HepG2 (cell line): ENCODE data around the gene KIF5B. TPM values are rescaled to one million over a fixed set of nuclear protein-coding genes. Genes with fewer than 3 reads are reported as not detected.
A peak's percentile ranks its signal among the peaks of the same experiment; 100 is the strongest.

ENCODE experiments used
- ATAC-seq: fragments of 200-7000 bp; cut with Tn5 transposase; 3 replicates; pipeline ENCODE4 v1.9.1; 2020; ENCODE audit warnings: mild to moderate bottlenecking, moderate library complexity
- BruUV-seq: library from RNA; stranded (reverse); fragments of 400-500 nt; replicated peaks from 2 replicates; lab custom pipeline; 2021; lab: Mats Ljungman, UMichigan
- CTCF ChIA-PET: fragments of 300-600 bp; formaldehyde crosslinking; extraction: SDS; loops from one replicate; lab custom pipeline; 2021; ENCODE audit warnings: low total read pairs, inconsistent platforms, low intra/inter-chr PET ratio; lab: Yijun Ruan, JAX
- POLR2A ChIA-PET: fragments of 350-600 bp; sonication (Branson Sonifier 250); formaldehyde crosslinking; loops from one replicate; lab custom pipeline; 2020; ENCODE audit warnings: antibody characterized with exemption, inconsistent platforms; lab: Yijun Ruan, JAX
- DNase-seq: peaks from one replicate; pipeline ENCODE4 v3.0.0-alpha.2; 2015; ENCODE audit warnings: low spot score
- FAIRE-seq: peaks from 3 replicates; lab custom pipeline; 2011; peaks lifted over from hg19 to GRCh38; lab: Jason Lieb, UNC
- H2AFZ ChIP-seq: one replicate; pipeline ENCODE4 v1.6.1; 2011; ENCODE audit warnings: low read length, inconsistent platforms
- H3K27ac ChIP-seq: fragments of 300-600 bp; 3 replicates; pipeline ENCODE4 v1.8.0; 2011; ENCODE audit warnings: mixed run types, mild to moderate bottlenecking, mixed read lengths, low read length, inconsistent platforms; ENCODE audit not compliant: insufficient read depth; ENCODE audit errors: extremely low read length
- H3K27me3 ChIP-seq, 2 experiments: fragments of 200-600 bp in 1 of 2; 2 replicates in 1 of 2; 3 replicates in 1 of 2; pipeline versions ENCODE4 v1.6.0 to v1.8.0; 2011; ENCODE audit warnings: low read length in 2 of 2, mild to moderate bottlenecking in 2 of 2, moderate library complexity in 2 of 2, inconsistent platforms in 1 of 2; ENCODE audit not compliant: insufficient read depth in 2 of 2, control insufficient read depth in 1 of 2
- H3K36me3 ChIP-seq, 2 experiments: fragments of 200-600 bp in 1 of 2; replicated peaks in 1 of 2; 2 replicates in 1 of 2; 3 replicates in 1 of 2; pipeline versions ENCODE4 v1.5.1 to v1.8.0; 2011; ENCODE audit warnings: low read length in 2 of 2, inconsistent platforms in 1 of 2; ENCODE audit not compliant: insufficient read depth in 2 of 2, control insufficient read depth in 1 of 2
- H3K4me1 ChIP-seq: 2 replicates; pipeline ENCODE4 v1.5.1; 2012; ENCODE audit warnings: low read length, inconsistent platforms; ENCODE audit not compliant: insufficient read depth
- H3K4me2 ChIP-seq: 2 replicates; pipeline ENCODE4 v1.6.0; 2011; ENCODE audit warnings: low read depth, low read length, inconsistent platforms
- H3K4me3 ChIP-seq, 3 experiments: fragments of 200-600 bp in 1 of 3; sonication (generic), shearing (Covaris generic) in 1 of 3; replicated peaks in 1 of 3; 2 replicates each; pipeline ENCODE4 v1.5.1; 2011 to 2016; ENCODE audit warnings: low read length in 3 of 3, inconsistent platforms in 2 of 3, low read depth in 2 of 3, mild to moderate bottlenecking in 2 of 3, control low read depth in 1 of 3, mixed read lengths in 1 of 3; ENCODE audit not compliant: insufficient read depth in 1 of 3
- H3K79me2 ChIP-seq: one replicate; pipeline ENCODE4 v1.6.1; 2011; ENCODE audit warnings: low read length, inconsistent platforms; ENCODE audit not compliant: insufficient read depth
- H3K9ac ChIP-seq: 2 replicates; pipeline ENCODE4 v1.6.0; 2011; ENCODE audit warnings: mild to moderate bottlenecking, low read depth, low read length, inconsistent platforms; ENCODE audit not compliant: insufficient read depth
- H3K9me3 ChIP-seq: 2 replicates; pipeline ENCODE4 v1.5.1; 2012; ENCODE audit warnings: mild to moderate bottlenecking, low read length
- H4K20me1 ChIP-seq: 2 replicates; pipeline ENCODE4 v1.6.0; 2011; ENCODE audit warnings: inconsistent platforms, mild to moderate bottlenecking, low read length, moderate library complexity; ENCODE audit not compliant: insufficient read depth
- DNMT1 ChIP-seq: sonication (generic); formaldehyde crosslinking; IDR thresholded peaks from 2 replicates; pipeline ENCODE4 v1.5.1; 2020; ENCODE audit warnings: mild to moderate bottlenecking, missing genetic modification reagents
- EED ChIP-seq: sonication (generic); formaldehyde crosslinking; IDR thresholded peaks from 2 replicates; pipeline ENCODE4 v1.5.0; 2020; ENCODE audit warnings: mild to moderate bottlenecking, missing genetic modification reagents
- MAFK ChIP-seq, 2 experiments: IDR thresholded peaks in 1 of 2; conservative IDR thresholded peaks in 1 of 2; 2 replicates each; pipeline ENCODE4 v1.6.1; 2011; ENCODE audit warnings: improper control_type of control experiment in 2 of 2, low read length in 2 of 2
- POLR2G ChIP-seq: fragments of 200-400 bp; formaldehyde crosslinking; IDR thresholded peaks from 2 replicates; pipeline ENCODE4 v1.6.1; 2018; ENCODE audit warnings: mild to moderate bottlenecking, low read depth, low read length, moderate library complexity
- RCOR2 ChIP-seq: IDR thresholded peaks from 2 replicates; pipeline ENCODE4 v1.6.1; 2016; ENCODE audit warnings: missing biosample characterization, missing genetic modification reagents
- TAF15 ChIP-seq: fragments of 200-400 bp; formaldehyde crosslinking; IDR thresholded peaks from one replicate; pipeline ENCODE4 v1.6.1; 2018; ENCODE audit warnings: mild to moderate bottlenecking, low read depth, low read length; ENCODE audit not compliant: poor library complexity, severe bottlenecking
- ZBTB21 ChIP-seq: sonication (generic); formaldehyde crosslinking; IDR thresholded peaks from 2 replicates; pipeline ENCODE4 v1.4.0; 2020; ENCODE audit warnings: missing genetic modification reagents
- ZFP37 ChIP-seq: sonication (generic); formaldehyde crosslinking; IDR thresholded peaks from 2 replicates; pipeline ENCODE4 v1.4.0; 2020; ENCODE audit warnings: missing genetic modification reagents, borderline replicate concordance
- ZNF567 ChIP-seq: sonication (generic); formaldehyde crosslinking; IDR thresholded peaks from 2 replicates; pipeline ENCODE4 v1.8.1; 2023; ENCODE audit warnings: mild to moderate bottlenecking, missing genetic modification reagents, borderline replicate concordance
- ZNF709 ChIP-seq: sonication (generic); formaldehyde crosslinking; IDR thresholded peaks from 2 replicates; pipeline ENCODE4 v1.5.0; 2020; ENCODE audit warnings: mild to moderate bottlenecking, missing genetic modification reagents
- WGBS: methylation state at CpG from one replicate; pipeline ENCODE4 v1.1.6; 2017; ENCODE audit warnings: low lambda C conversion rate; 5-methylcytosine and 5-hydroxymethylcytosine counted together
- in situ Hi-C: cut with HindIII; loops from 2 replicates; pipeline ENCODE4 v1.10.0; 2017; ENCODE audit warnings: low pct_unique_long_range_greater_than_20kb; ENCODE audit not compliant: extremely low pct_ligation_motif_present
- intact Hi-C: fragments of 100-400 bp; cut with micrococcal nuclease; formaldehyde crosslinking; loops from one replicate; pipeline ENCODE4 v1.10.0; 2022; ENCODE audit not compliant: unreplicated experiment
- polyA plus RNA-seq, 8 experiments: library from polyadenylated mRNA; depleted of rRNA in 3 of 8; stranded (reverse) in 7 of 8; unstranded in 1 of 8; fragments of >200 nt; fragmentation: Illumina TruSeq in 4 of 8; extraction: Trizol in 4 of 8; gene quantifications; 2 replicates each; pipeline versions ENCODE4 v1.2.1 to v1.2.3, GENCODE V29; 2011 to 2016; ENCODE audit warnings: low read depth in 4 of 8, missing spikeins in 1 of 8, mixed read lengths in 1 of 8; ENCODE audit not compliant: insufficient read depth in 1 of 8
- total RNA-seq, 5 experiments: library from RNA; depleted of rRNA; stranded (reverse); fragments of >200 nt; fragmentation: Illumina TruSeq; extraction: Trizol; gene quantifications; 2 replicates each; pipeline ENCODE4 v1.2.3, GENCODE V29; 2016; ENCODE audit warnings: low read depth in 1 of 5
- TF ChIP-seq, protein P1 (sequence below): sonication (generic); formaldehyde crosslinking; IDR thresholded peaks from 2 replicates; pipeline ENCODE4 v1.4.0; 2020; ENCODE audit warnings: mild to moderate bottlenecking, low read depth, missing genetic modification reagents
- TF ChIP-seq, protein P2 (sequence below): sonication (generic); formaldehyde crosslinking; IDR thresholded peaks from 2 replicates; pipeline ENCODE4 v1.4.0; 2020; ENCODE audit warnings: missing genetic modification reagents; ENCODE audit errors: not compliant biosample characterization

The KIF5B gene
- total and polyA plus RNA-seq, 2 of the 13 experiments (the other 11 are each of a cell fraction or from before 2014, with no cell fraction given), result 34.3 to 133 TPM

DNA sequence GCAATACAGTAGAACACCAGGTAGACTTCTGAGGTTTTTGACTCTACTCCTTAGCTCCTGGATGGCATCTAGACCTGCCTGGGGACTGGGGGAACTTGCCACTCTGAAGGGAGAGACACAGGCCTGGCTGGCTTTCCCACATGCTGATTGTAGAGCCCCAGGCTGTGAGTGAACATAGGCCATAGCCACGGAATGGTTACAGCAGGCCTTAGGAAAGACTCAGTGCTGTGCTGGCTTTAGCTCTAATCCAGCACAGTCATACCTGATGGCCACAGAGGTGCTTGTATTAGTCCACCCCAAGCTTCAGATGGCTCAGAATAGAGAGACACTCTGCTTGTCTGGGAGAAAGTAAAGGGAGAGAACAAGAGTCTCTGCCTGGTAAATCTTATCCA, 92.6 kb downstream of the KIF5B start:
- TF ChIP-seq RCOR2 (no peak), DNMT1 (CRISPR knock-in tag) (no peak), TAF15 (no peak), ZNF709 (CRISPR knock-in tag) (no peak), ZBTB21 (CRISPR knock-in tag) (no peak), MAFK (conservative IDR thresholded peaks at IDR 0.05 in 1 of 2, IDR thresholded peaks at IDR 0.05 in 1 of 2; ENCODE audit: low read length in 2 of 2) (no peak), ZNF567 (CRISPR knock-in tag) (no peak), EED (CRISPR knock-in tag) (no peak), ZFP37 (no peak), POLR2G (no peak)
- TF ChIP-seq, protein P1, sequence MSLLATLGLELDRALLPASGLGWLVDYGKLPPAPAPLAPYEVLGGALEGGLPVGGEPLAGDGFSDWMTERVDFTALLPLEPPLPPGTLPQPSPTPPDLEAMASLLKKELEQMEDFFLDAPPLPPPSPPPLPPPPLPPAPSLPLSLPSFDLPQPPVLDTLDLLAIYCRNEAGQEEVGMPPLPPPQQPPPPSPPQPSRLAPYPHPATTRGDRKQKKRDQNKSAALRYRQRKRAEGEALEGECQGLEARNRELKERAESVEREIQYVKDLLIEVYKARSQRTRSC (CRISPR knock-in tag), result no peak
- TF ChIP-seq, protein P2, sequence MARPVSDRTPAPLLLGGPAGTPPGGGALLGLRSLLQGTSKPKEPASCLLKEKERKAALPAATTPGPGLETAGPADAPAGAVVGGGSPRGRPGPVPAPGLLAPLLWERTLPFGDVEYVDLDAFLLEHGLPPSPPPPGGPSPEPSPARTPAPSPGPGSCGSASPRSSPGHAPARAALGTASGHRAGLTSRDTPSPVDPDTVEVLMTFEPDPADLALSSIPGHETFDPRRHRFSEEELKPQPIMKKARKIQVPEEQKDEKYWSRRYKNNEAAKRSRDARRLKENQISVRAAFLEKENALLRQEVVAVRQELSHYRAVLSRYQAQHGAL (CRISPR knock-in tag), result no peak
- Histone ChIP-seq H3K9me3 (no peaks in the 10 kb centered on the region), H3K4me3 (no peak overlapping the region), H3K9ac (no peak overlapping the region), H4K20me1 (no peaks in the 10 kb centered on the region), H3K27ac (peak overlapping the region; percentile 10), H3K36me3 (no peaks in the 10 kb centered on the region), H3K79me2 (no peaks in the 10 kb centered on the region), H2AFZ (no peak overlapping the region), H3K4me1 (peaks cover 56% of the 10 kb centered on the region), H3K27me3 (no peaks in the 10 kb centered on the region), H3K4me2 (no peak overlapping the region)
- POLR2A ChIA-PET, result interaction anchor here (0.9 kb wide), 1 partner anchor 34 kb away, joined by 3 read pairs; no protein-coding TSS in a partner anchor
- WGBS, result 67% methylated on average over 1 of the region's 1 CpG
- no TSS peak for BruUV-seq
- FAIRE-seq (no peak), ATAC-seq (peak; percentile 53), DNase-seq (no peak)
- intact Hi-C loops, result no loop called here
- CTCF ChIA-PET, result no interaction called here
- in situ Hi-C loops, result no loop called here
